Endothelial cell of umbilical vein (primary cell): ENCODE data around the gene ENGASE. TPM values are rescaled to one million over a fixed set of nuclear protein-coding genes. Genes with fewer than 3 reads are reported as not detected.

ENCODE experiments used
- BruUV-seq: library from RNA; stranded (reverse); fragments of 400-500 nt; replicated peaks from 2 replicates; lab custom pipeline; 2021; lab: Mats Ljungman, UMichigan
- CTCF ChIA-PET: fragments of 300-600, 350-600 bp; sonication (Branson Sonifier 250); formaldehyde crosslinking; loops from one replicate; lab custom pipeline; 2021; ENCODE audit warnings: antibody characterized with exemption, inconsistent platforms; lab: Charles Lee
- POLR2A ChIA-PET: fragments of 300-600, 350-600 bp; sonication (Branson Sonifier 250); formaldehyde crosslinking; loops from one replicate; lab custom pipeline; 2021; ENCODE audit warnings: antibody characterized with exemption, inconsistent platforms; lab: Charles Lee
- DNase-seq: peaks from one replicate; pipeline ENCODE4 v3.0.0-alpha.2; 2011; ENCODE audit warnings: low read depth, low spot score
- FAIRE-seq: peaks from 2 replicates; lab custom pipeline; 2011; peaks lifted over from hg19 to GRCh38; lab: Jason Lieb, UNC
- H2AFZ ChIP-seq: 2 replicates; pipeline ENCODE4 v1.6.0; 2012; ENCODE audit warnings: low read depth, low read length, control low read depth, inconsistent platforms
- H3K27ac ChIP-seq: 2 replicates; pipeline ENCODE4 v1.5.1; 2011; ENCODE audit warnings: low read depth, mild to moderate bottlenecking, control low read depth, low read length, moderate library complexity; ENCODE audit not compliant: insufficient read depth
- H3K27me3 ChIP-seq, 2 experiments: 2 replicates each; pipeline versions ENCODE4 v1.6.0 to v1.6.1; 2011; ENCODE audit warnings: low read length in 2 of 2, mixed read lengths in 1 of 2; ENCODE audit not compliant: control insufficient read depth in 2 of 2, insufficient read depth in 2 of 2
- H3K36me3 ChIP-seq, 2 experiments: 2 replicates in 1 of 2; 3 replicates in 1 of 2; pipeline ENCODE4 v1.5.1; 2011; ENCODE audit warnings: low read length in 2 of 2, mild to moderate bottlenecking in 1 of 2, moderate library complexity in 1 of 2; ENCODE audit not compliant: control insufficient read depth in 2 of 2, insufficient read depth in 2 of 2; ENCODE audit errors: extremely low read depth in 1 of 2
- H3K4me1 ChIP-seq: 3 replicates; pipeline ENCODE4 v1.5.1; 2011; ENCODE audit warnings: mild to moderate bottlenecking, low read length; ENCODE audit not compliant: control insufficient read depth, insufficient read depth; ENCODE audit errors: extremely low read depth
- H3K4me2 ChIP-seq: 2 replicates; pipeline ENCODE4 v1.6.1; 2011; ENCODE audit warnings: low read length, control low read depth, mixed read lengths; ENCODE audit not compliant: insufficient read depth
- H3K4me3 ChIP-seq, 3 experiments: fragments of 200-600 bp in 1 of 3; sonication (generic), shearing (Covaris generic) in 1 of 3; replicated peaks in 1 of 3; 2 replicates each; pipeline ENCODE4 v1.5.1; 2011 to 2016; ENCODE audit warnings: control low read depth in 3 of 3, low read length in 3 of 3, mild to moderate bottlenecking in 2 of 3, inconsistent platforms in 1 of 3, low read depth in 1 of 3, moderate library complexity in 1 of 3; ENCODE audit not compliant: insufficient read depth in 1 of 3
- H3K79me2 ChIP-seq: 2 replicates; pipeline ENCODE4 v1.6.0; 2012; ENCODE audit warnings: low read length, inconsistent platforms; ENCODE audit not compliant: control insufficient read depth, insufficient read depth
- H3K9ac ChIP-seq: replicated peaks from 2 replicates; pipeline ENCODE3; 2011; ENCODE audit warnings: low read length, control low read depth; ENCODE audit not compliant: insufficient read depth; ENCODE audit errors: extremely low read depth
- H3K9me1 ChIP-seq: replicated peaks from 3 replicates; pipeline ENCODE4 v1.6.0; 2011; ENCODE audit warnings: mild to moderate bottlenecking, low read length; ENCODE audit not compliant: control insufficient read depth, insufficient read depth; ENCODE audit errors: extremely low read depth
- H3K9me3 ChIP-seq: replicated peaks from 2 replicates; pipeline ENCODE4 v1.5.1; 2012; ENCODE audit warnings: low read length, inconsistent platforms; ENCODE audit not compliant: control insufficient read depth, insufficient read depth
- H4K20me1 ChIP-seq: replicated peaks from 2 replicates; pipeline ENCODE3; 2011; ENCODE audit warnings: mild to moderate bottlenecking, low read length; ENCODE audit not compliant: control insufficient read depth, insufficient read depth; ENCODE audit errors: extremely low read depth
- EZH2 ChIP-seq: IDR thresholded peaks from 2 replicates; pipeline ENCODE4 v1.6.1; 2012; ENCODE audit warnings: borderline replicate concordance, low read depth, mild to moderate bottlenecking, moderate library complexity, low read length, inconsistent platforms; ENCODE audit not compliant: severe bottlenecking
- FOS ChIP-seq: IDR thresholded peaks from 2 replicates; pipeline ENCODE4 v1.6.1; 2011; ENCODE audit warnings: mild to moderate bottlenecking, low read length, moderate library complexity, borderline replicate concordance; ENCODE audit not compliant: insufficient read depth
- GATA2 ChIP-seq: IDR thresholded peaks from 2 replicates; pipeline ENCODE4 v1.7.0; 2011; ENCODE audit warnings: low read depth, mild to moderate bottlenecking, moderate library complexity, mixed read lengths, low read length; ENCODE audit not compliant: insufficient read length, insufficient read depth
- JUN ChIP-seq: IDR thresholded peaks from 2 replicates; pipeline ENCODE4 v1.6.1; 2011; ENCODE audit warnings: borderline replicate concordance, low read depth; ENCODE audit not compliant: insufficient read length, insufficient read depth
- MYC ChIP-seq: IDR thresholded peaks from one replicate; pipeline ENCODE4 v1.6.1; 2011; ENCODE audit warnings: mild to moderate bottlenecking, low read depth, low read length
- POLR2A ChIP-seq: IDR thresholded peaks from 2 replicates; pipeline ENCODE4 v1.6.1; 2012; ENCODE audit warnings: low read depth, mild to moderate bottlenecking, control low read depth, low read length
- POLR2AphosphoS5 ChIP-seq: IDR thresholded peaks from 2 replicates; pipeline ENCODE4 v1.6.1; 2012; ENCODE audit warnings: low read depth, mild to moderate bottlenecking, control low read depth, low read length, moderate library complexity; ENCODE audit not compliant: insufficient read depth
- dilution Hi-C: fragments of 300-500 bp; cut with MboI; formaldehyde crosslinking; loops from one replicate; pipeline ENCODE4 v1.15.0; 2019; ENCODE audit warnings: low sequenced_read_pairs; ENCODE audit not compliant: extremely low pct_ligation_motif_present
- intact Hi-C: fragments of 100-400 bp; cut with micrococcal nuclease; formaldehyde crosslinking; loops from one replicate; pipeline ENCODE4 v1.10.0; 2022
- polyA plus RNA-seq, 4 experiments: library from polyadenylated mRNA; depleted of rRNA in 3 of 4; stranded (reverse) in 3 of 4; unstranded in 1 of 4; fragments of >200 nt; gene quantifications; 2 replicates each; pipeline versions ENCODE4 v1.2.1 to v1.2.3, GENCODE V29; 2011 to 2012; ENCODE audit warnings: missing spikeins in 1 of 4
- total RNA-seq: library from RNA; stranded (reverse); gene quantifications from 2 replicates; pipeline ENCODE4 v1.2.3, GENCODE V29; 2021
- TF ChIP-seq, protein P1 (sequence below): IDR thresholded peaks from 2 replicates; pipeline ENCODE4 v1.6.1; 2011; ENCODE audit not compliant: insufficient read depth, insufficient read length
- TF ChIP-seq, protein P2 (sequence below), 2 donors: IDR thresholded peaks; 1 replicate in 1 of 2; 2 replicates in 1 of 2; pipeline ENCODE4 v1.5.1; 2011; ENCODE audit warnings: low read length in 2 of 2, mild to moderate bottlenecking in 2 of 2, moderate library complexity in 2 of 2, control low read depth in 1 of 2, inconsistent platforms in 1 of 2, low read depth in 1 of 2; ENCODE audit not compliant: insufficient read depth in 1 of 2; ENCODE audit errors: extremely low read depth in 1 of 2

Gene ENGASE
- total and polyA plus RNA-seq, 2 donors (not counting 3 experiments of a cell fraction or from before 2014, with no cell fraction given) = 13.7 to 20.8 TPM

DNA sequence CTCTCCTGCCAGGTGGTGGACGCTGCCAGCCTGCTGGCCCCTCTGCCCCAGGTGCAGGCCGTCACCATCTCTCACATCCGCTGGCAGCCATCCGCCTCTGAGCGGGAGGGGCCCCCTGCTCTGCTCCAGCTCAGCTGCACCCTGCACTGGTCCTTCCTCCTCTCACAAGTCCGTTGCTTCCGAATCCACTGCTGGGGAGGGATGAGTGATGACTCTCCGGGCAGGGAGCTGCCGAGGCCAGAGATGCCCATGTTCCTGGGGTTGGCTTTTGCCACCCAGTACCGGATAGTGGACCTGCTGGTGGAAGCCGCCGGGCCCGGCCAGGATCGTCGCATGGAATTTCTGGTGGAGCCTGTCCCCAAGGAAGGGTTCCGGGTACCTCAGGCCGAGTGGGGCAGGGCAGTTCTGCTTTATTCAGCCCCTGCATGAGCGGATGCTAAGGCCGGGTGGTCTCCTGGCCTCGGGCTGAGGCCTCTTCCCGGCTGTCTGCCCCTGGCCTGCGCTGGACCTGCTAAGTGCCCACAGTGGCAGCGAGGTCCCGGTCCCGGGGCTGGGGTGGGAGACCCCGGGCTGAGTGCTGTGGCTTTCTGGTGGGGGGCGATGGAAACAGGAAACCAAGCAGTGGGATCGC lies 11.4 kb downstream of the ENGASE start:
- Histone ChIP-seq H3K9me1 (no peaks in the 10 kb centered on the region), H3K27me3 (no peaks in the 10 kb centered on the region), H3K27ac (no peak overlapping the region), H3K79me2 (no peaks in the 10 kb centered on the region), H3K4me3 (no peak overlapping the region), H3K36me3 (peaks cover 0 to 3% of the 10 kb centered on the region in 2 experiments), H4K20me1 (no peaks in the 10 kb centered on the region), H3K9ac (no peak overlapping the region), H3K4me2 (no peak overlapping the region), H3K4me1 (no peaks in the 10 kb centered on the region), H3K9me3 (no peaks in the 10 kb centered on the region), H2AFZ (no peak overlapping the region)
- no peak for DNase-seq
- CTCF ChIA-PET = interaction anchor here (0.6 to 14.1 kb wide), 10 partner anchors 11 to 623 kb away, joined by 3 to 428 read pairs (median 10); partner anchors contain the start of gene ENGASE
- no peak for TF ChIP-seq EZH2
- no peak for TF ChIP-seq POLR2AphosphoS5
- TF ChIP-seq, protein P1, sequence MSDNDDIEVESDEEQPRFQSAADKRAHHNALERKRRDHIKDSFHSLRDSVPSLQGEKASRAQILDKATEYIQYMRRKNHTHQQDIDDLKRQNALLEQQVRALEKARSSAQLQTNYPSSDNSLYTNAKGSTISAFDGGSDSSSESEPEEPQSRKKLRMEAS = no peak
- TF ChIP-seq POLR2A = no peak
- TF ChIP-seq, protein P2, sequence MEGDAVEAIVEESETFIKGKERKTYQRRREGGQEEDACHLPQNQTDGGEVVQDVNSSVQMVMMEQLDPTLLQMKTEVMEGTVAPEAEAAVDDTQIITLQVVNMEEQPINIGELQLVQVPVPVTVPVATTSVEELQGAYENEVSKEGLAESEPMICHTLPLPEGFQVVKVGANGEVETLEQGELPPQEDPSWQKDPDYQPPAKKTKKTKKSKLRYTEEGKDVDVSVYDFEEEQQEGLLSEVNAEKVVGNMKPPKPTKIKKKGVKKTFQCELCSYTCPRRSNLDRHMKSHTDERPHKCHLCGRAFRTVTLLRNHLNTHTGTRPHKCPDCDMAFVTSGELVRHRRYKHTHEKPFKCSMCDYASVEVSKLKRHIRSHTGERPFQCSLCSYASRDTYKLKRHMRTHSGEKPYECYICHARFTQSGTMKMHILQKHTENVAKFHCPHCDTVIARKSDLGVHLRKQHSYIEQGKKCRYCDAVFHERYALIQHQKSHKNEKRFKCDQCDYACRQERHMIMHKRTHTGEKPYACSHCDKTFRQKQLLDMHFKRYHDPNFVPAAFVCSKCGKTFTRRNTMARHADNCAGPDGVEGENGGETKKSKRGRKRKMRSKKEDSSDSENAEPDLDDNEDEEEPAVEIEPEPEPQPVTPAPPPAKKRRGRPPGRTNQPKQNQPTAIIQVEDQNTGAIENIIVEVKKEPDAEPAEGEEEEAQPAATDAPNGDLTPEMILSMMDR (IDR thresholded peaks at IDR 0.05; ENCODE audit: extremely low read depth in 1 of 2, insufficient read depth in 1 of 2, low read depth in 1 of 2, low read length in 2 of 2) = no peak
- TF ChIP-seq JUN = no peak
- TF ChIP-seq GATA2 = no peak
- TF ChIP-seq MYC = no peak
- no peak for TF ChIP-seq FOS
- dilution Hi-C loops (no loop called here), intact Hi-C loops (loop anchor here (10.0 kb wide), 1 partner anchor 79 kb away; no protein-coding TSS in a partner anchor)
- POLR2A ChIA-PET = no interaction called here
- FAIRE-seq = no peak
- BruUV-seq = no TSS peak
